Fibroblast of lung (primary cell): ENCODE data around the gene SUFU. TPM values are rescaled to one million over a fixed set of nuclear protein-coding genes. Genes with fewer than 3 reads are reported as not detected.
A peak's percentile ranks its signal among the peaks of the same experiment; 100 is the strongest.

Experiments
- DNase-seq, 2 donors: peaks; one replicate each; pipeline versions ENCODE4 v3.0.0 to v3.0.0-alpha.2; 2010; ENCODE audit warnings: low read depth in 2 of 2
- H2AFZ ChIP-seq: 2 replicates; pipeline ENCODE4 v1.5.1; 2012; ENCODE audit warnings: low read length, control low read depth, inconsistent platforms
- H3K27ac ChIP-seq: 2 replicates; pipeline ENCODE4 v1.5.1; 2011; ENCODE audit warnings: low read length, control low read depth; ENCODE audit not compliant: insufficient read depth
- H3K27me3 ChIP-seq: 2 replicates; pipeline ENCODE4 v1.5.1; 2011; ENCODE audit warnings: mild to moderate bottlenecking, low read length; ENCODE audit not compliant: control insufficient read depth, insufficient read depth
- H3K36me3 ChIP-seq: 2 replicates; pipeline ENCODE4 v1.5.1; 2011; ENCODE audit warnings: low read length; ENCODE audit not compliant: control insufficient read depth, insufficient read depth
- H3K4me1 ChIP-seq: 2 replicates; pipeline ENCODE4 v1.5.1; 2011; ENCODE audit warnings: low read length; ENCODE audit not compliant: control insufficient read depth, insufficient read depth; ENCODE audit errors: extremely low read depth
- H3K4me2 ChIP-seq: 2 replicates; pipeline ENCODE4 v1.5.1; 2011; ENCODE audit warnings: low read length, control low read depth; ENCODE audit not compliant: insufficient read depth; ENCODE audit errors: extremely low read depth
- H3K4me3 ChIP-seq, 4 experiments: fragments of 200-600 bp in 1 of 4; sonication (generic) in 1 of 4; replicated peaks in 1 of 4; 2 replicates each; pipeline ENCODE4 v1.5.1; 2011 to 2016; ENCODE audit warnings: low read length in 4 of 4, low read depth in 3 of 4, mild to moderate bottlenecking in 3 of 4, control low read depth in 2 of 4, inconsistent platforms in 1 of 4, mixed read lengths in 1 of 4; ENCODE audit not compliant: insufficient read depth in 1 of 4; ENCODE audit errors: control extremely low read depth in 1 of 4
- H3K79me2 ChIP-seq: 2 replicates; pipeline ENCODE4 v1.5.1; 2012; ENCODE audit warnings: mild to moderate bottlenecking, low read length, inconsistent platforms; ENCODE audit not compliant: control insufficient read depth, insufficient read depth
- H3K9ac ChIP-seq: 2 replicates; pipeline ENCODE4 v1.5.1; 2011; ENCODE audit warnings: mild to moderate bottlenecking, low read length, control low read depth; ENCODE audit not compliant: insufficient read depth
- H3K9me3 ChIP-seq: 2 replicates; pipeline ENCODE4 v1.5.1; 2012; ENCODE audit warnings: low read depth, low read length; ENCODE audit not compliant: control insufficient read depth, insufficient read depth
- H4K20me1 ChIP-seq: 2 replicates; pipeline ENCODE4 v1.5.1; 2011; ENCODE audit warnings: low read length; ENCODE audit not compliant: control insufficient read depth, insufficient read depth; ENCODE audit errors: extremely low read depth
- EZH2 ChIP-seq: IDR thresholded peaks from 2 replicates; pipeline ENCODE4 v1.5.1; 2012; ENCODE audit warnings: low read length, control low read depth, mild to moderate bottlenecking; ENCODE audit errors: missing control alignments
- polyA plus RNA-seq, 2 donors: library from polyadenylated mRNA; depleted of rRNA in 1 of 2; stranded (reverse) in 1 of 2; unstranded in 1 of 2; fragments of >200 nt; gene quantifications; 2 replicates each; pipeline ENCODE4 v1.2.1, GENCODE V29; 2011 to 2012; ENCODE audit warnings: missing spikeins in 1 of 2
- total RNA-seq: library from RNA; depleted of rRNA; stranded (reverse); fragments of >200 nt; gene quantifications from 2 replicates; pipeline ENCODE4 v1.2.1, GENCODE V29; 2014
- TF ChIP-seq, protein P1 (sequence below), 2 donors: IDR thresholded peaks in 1 of 2; conservative IDR thresholded peaks in 1 of 2; 1 replicate in 1 of 2; 2 replicates in 1 of 2; pipeline ENCODE4 v1.5.1; 2011 to 2012; ENCODE audit warnings: low read length in 2 of 2, control low read depth in 1 of 2, inconsistent platforms in 1 of 2, low read depth in 1 of 2, mild to moderate bottlenecking in 1 of 2

The SUFU gene
- total and polyA plus RNA-seq, 2 donors (not counting 1 experiment from before 2014, with no cell fraction given), result 4.3 to 5.6 TPM

- Histone ChIP-seq H3K79me2 (no peaks in the 10 kb centered on the region), H3K4me1 (peaks cover 68% of the 10 kb centered on the region), H4K20me1 (no peaks in the 10 kb centered on the region), H3K4me2 (no peak overlapping the region), H3K27ac (peak overlapping the region; percentile 73), H3K36me3 (peaks cover 2% of the 10 kb centered on the region), H3K9me3 (no peaks in the 10 kb centered on the region), H3K9ac (no peak overlapping the region), H3K27me3 (no peaks in the 10 kb centered on the region), H3K4me3 (no peak overlapping the region), H2AFZ (no peak overlapping the region)
- TF ChIP-seq EZH2, result no peak
- TF ChIP-seq, protein P1, sequence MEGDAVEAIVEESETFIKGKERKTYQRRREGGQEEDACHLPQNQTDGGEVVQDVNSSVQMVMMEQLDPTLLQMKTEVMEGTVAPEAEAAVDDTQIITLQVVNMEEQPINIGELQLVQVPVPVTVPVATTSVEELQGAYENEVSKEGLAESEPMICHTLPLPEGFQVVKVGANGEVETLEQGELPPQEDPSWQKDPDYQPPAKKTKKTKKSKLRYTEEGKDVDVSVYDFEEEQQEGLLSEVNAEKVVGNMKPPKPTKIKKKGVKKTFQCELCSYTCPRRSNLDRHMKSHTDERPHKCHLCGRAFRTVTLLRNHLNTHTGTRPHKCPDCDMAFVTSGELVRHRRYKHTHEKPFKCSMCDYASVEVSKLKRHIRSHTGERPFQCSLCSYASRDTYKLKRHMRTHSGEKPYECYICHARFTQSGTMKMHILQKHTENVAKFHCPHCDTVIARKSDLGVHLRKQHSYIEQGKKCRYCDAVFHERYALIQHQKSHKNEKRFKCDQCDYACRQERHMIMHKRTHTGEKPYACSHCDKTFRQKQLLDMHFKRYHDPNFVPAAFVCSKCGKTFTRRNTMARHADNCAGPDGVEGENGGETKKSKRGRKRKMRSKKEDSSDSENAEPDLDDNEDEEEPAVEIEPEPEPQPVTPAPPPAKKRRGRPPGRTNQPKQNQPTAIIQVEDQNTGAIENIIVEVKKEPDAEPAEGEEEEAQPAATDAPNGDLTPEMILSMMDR (conservative IDR thresholded peaks at IDR 0.05 in 1 of 2, IDR thresholded peaks at IDR 0.05 in 1 of 2; ENCODE audit: low read depth in 1 of 2, low read length in 2 of 2), result no peak
- DNase-seq, result no peak
Observed at GRCh38 chr10:102630663-102631062, 126.9 kb downstream of the SUFU start.

- Histone ChIP-seq H3K27me3 (no peaks in the 10 kb centered on the region), H3K36me3 (peaks cover 2% of the 10 kb centered on the region), H2AFZ (no peak overlapping the region), H3K79me2 (no peaks in the 10 kb centered on the region), H3K9ac (no peak overlapping the region), H3K9me3 (no peaks in the 10 kb centered on the region), H4K20me1 (no peaks in the 10 kb centered on the region), H3K4me2 (peak overlapping the region; percentile 61), H3K27ac (peak overlapping the region; percentile 73), H3K4me3 (no peak overlapping the region), H3K4me1 (peaks cover 68% of the 10 kb centered on the region)
- TF ChIP-seq, protein P1 (conservative IDR thresholded peaks at IDR 0.05 in 1 of 2, IDR thresholded peaks at IDR 0.05 in 1 of 2; ENCODE audit: low read depth in 1 of 2, low read length in 2 of 2), result no peak
- no peak for TF ChIP-seq EZH2
- DNase-seq, result no peak
Observed at GRCh38 chr10:102631525-102632393, 128.0 kb downstream of the SUFU start.

DNA sequence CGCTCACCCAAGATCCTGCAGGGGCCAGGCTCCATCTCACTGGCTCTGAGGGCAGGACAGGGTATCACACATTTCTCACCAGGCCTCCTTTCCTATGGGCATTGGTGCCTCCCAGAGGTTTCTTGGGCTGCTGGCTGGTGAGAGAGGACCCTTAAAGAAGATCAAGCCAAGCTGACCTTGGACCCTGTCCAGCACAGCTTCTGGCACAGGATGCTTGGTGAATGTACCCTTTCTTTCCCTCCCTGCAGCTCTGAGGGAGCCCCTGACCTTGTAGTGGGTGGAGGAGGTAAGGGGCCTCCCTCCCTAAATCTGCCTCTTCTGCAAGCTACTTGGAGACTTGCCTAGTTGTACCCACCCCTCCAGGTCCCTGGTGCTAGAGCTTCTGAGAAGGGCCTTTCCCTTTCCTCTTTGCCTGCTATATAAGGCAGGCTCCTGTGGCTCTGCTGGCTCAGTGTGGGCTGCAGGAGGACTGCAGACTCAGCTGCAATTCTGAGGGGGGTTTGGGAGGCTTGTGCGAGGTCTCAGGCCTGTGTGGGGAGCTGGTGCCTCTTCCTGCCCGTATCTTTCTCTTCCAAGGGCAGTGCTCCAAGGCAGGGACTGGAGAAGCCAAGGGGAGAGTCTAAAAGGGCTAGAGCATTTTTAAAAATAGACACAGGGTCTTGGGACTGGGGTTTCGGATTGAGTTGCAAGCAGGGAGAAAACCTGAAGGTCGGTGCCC lies 128.8 kb downstream of the SUFU start:
- H3K4me2 ChIP-seq, result peak overlapping the region; percentile 66
- peak overlapping the region in 1 of 4 experiments; percentile 20 for H3K4me3 ChIP-seq
- no peaks in the 10 kb centered on the region for H3K9me3 ChIP-seq
- H3K79me2 ChIP-seq, result no peaks in the 10 kb centered on the region
- H3K9ac ChIP-seq, result no peak overlapping the region
- DNase-seq, result peak; percentile 54 to 66
- peaks cover 2% of the 10 kb centered on the region for H3K36me3 ChIP-seq
- no peak overlapping the region for H2AFZ ChIP-seq
- H3K27ac ChIP-seq, result peak overlapping the region; percentile 66
- H3K4me1 ChIP-seq, result peaks cover 62% of the 10 kb centered on the region
- no peaks in the 10 kb centered on the region for H4K20me1 ChIP-seq
- TF ChIP-seq, protein P1 (conservative IDR thresholded peaks at IDR 0.05 in 1 of 2, IDR thresholded peaks at IDR 0.05 in 1 of 2; ENCODE audit: low read depth in 1 of 2, low read length in 2 of 2), result no peak
- TF ChIP-seq EZH2, result no peak
- no peaks in the 10 kb centered on the region for H3K27me3 ChIP-seq
